GM21723 (cell line): ENCODE data around the gene ATP6V1D.
A peak's percentile ranks its signal among the peaks of the same experiment; 100 is the strongest.
"Not testable (repeated sequence)": the region's sequence is repeated elsewhere in the genome, so short reads cannot be mapped to it uniquely, and the experiment has no call there.

Experiments used
- ATAC-seq: cut with Tn5 transposase; IDR thresholded peaks from one replicate; pipeline ENCODE4 v1.9.1; 2021; ENCODE audit warnings: mild to moderate bottlenecking, moderate library complexity; ENCODE audit not compliant: unreplicated experiment

The ATP6V1D gene

GRCh38 chr14:67359775-67360469, at the start of gene ATP6V1D, which contains the start of gene EIF2S1:
TSS of gene ATP6V1D (minus strand) at chr14:67359804. CDS start at chr14:67359698, 106 bp downstream.
TSS of gene EIF2S1 (plus strand) at chr14:67360328. CDS start at chr14:67364768, 4,440 bp downstream.
- peak; percentile 88 for ATAC-seq

GRCh38 chr14:67408122-67408801, 48.7 kb upstream of the ATP6V1D start:
- not testable (repeated sequence) for ATAC-seq

GRCh38 chr14:67405771-67406170, 46.2 kb upstream of the ATP6V1D start:
- no peak for ATAC-seq

- no peak for ATAC-seq
These were observed 40.8 kb upstream of the ATP6V1D start for GRCh38 chr14:67400434-67400833.

GRCh38 chr14:67397536-67397935, 37.9 kb upstream of the ATP6V1D start:
- ATAC-seq, result no peak

GRCh38 chr14:67396381-67396970, 36.9 kb upstream of the ATP6V1D start:
- ATAC-seq, result no peak

- no peak for ATAC-seq
These were observed 36.2 kb upstream of the ATP6V1D start for GRCh38 chr14:67395876-67396189.

GRCh38 chr14:67395086-67395875, 35.7 kb upstream of the ATP6V1D start:
- no peak for ATAC-seq

- ATAC-seq, result no peak
These were observed 34.1 kb upstream of the ATP6V1D start for GRCh38 chr14:67393689-67394088.

- ATAC-seq, result no peak
These were observed 33.2 kb upstream of the ATP6V1D start for GRCh38 chr14:67392800-67393199.

GRCh38 chr14:67392123-67392522, 32.5 kb upstream of the ATP6V1D start:
- ATAC-seq, result no peak

- no peak for ATAC-seq
These were observed 31.7 kb upstream of the ATP6V1D start for GRCh38 chr14:67391268-67391667.

GRCh38 chr14:67389811-67390534, 30.4 kb upstream of the ATP6V1D start:
- no peak for ATAC-seq

GRCh38 chr14:67389275-67389674, 29.7 kb upstream of the ATP6V1D start:
- no peak for ATAC-seq

GRCh38 chr14:67387195-67387594, 27.6 kb upstream of the ATP6V1D start:
- ATAC-seq, result no peak

GRCh38 chr14:67385618-67386017, 26.0 kb upstream of the ATP6V1D start:
- ATAC-seq, result no peak

- no peak for ATAC-seq
These were observed 25.5 kb upstream of the ATP6V1D start for GRCh38 chr14:67385120-67385519.

GRCh38 chr14:67377916-67378315, 18.3 kb upstream of the ATP6V1D start:
- ATAC-seq, result peak; percentile 57

GRCh38 chr14:67373347-67373746, 13.7 kb upstream of the ATP6V1D start:
- ATAC-seq, result no peak

- ATAC-seq, result no peak
These were observed 13.2 kb upstream of the ATP6V1D start for GRCh38 chr14:67372833-67373232.
